Measurements from ENCODE around the gene RPS6KL1.

GRCh38 chr14:74875204-74875603 is 47.9 kb downstream of the RPS6KL1 start:
- TF ChIP-seq ZNF274 (IDR thresholded peaks at IDR 0.05; ENCODE audit: low read depth, low read length) (no peak), YY1 (IDR thresholded peaks at IDR 0.05; ENCODE audit: insufficient read depth, insufficient read length) (no peak), SUZ12 (IDR thresholded peaks at IDR 0.05; ENCODE audit: extremely low read depth, insufficient read depth, insufficient read length) (no peak)

All from NT2/D1 (cell line).